K562 (cell line): Measurements from ENCODE around the gene PHACTR3. TPM values are rescaled to one million over a fixed set of nuclear protein-coding genes. Genes with fewer than 3 reads are reported as not detected.

Source experiments
- EP300 ChIP-seq: IDR thresholded peaks from 2 replicates; pipeline ENCODE4 v1.6.1; 2012; ENCODE audit warnings: low read length, improper control_type of control experiment
- KLF16 ChIP-seq: IDR thresholded peaks from 2 replicates; pipeline ENCODE4 v1.6.1; 2016; ENCODE audit warnings: antibody characterized with exemption
- MED1 ChIP-seq: sonication (generic); formaldehyde crosslinking; IDR thresholded peaks from 2 replicates; pipeline ENCODE4 v1.8.1; 2023; ENCODE audit warnings: missing genetic modification reagents, borderline replicate concordance
- MGA ChIP-seq: fragments of 450-650 bp; IDR thresholded peaks from 2 replicates; pipeline ENCODE4 v1.6.1; 2016; ENCODE audit warnings: mild to moderate bottlenecking, moderate library complexity
- RUNX1 ChIP-seq: sonication (generic); IDR thresholded peaks from 2 replicates; pipeline ENCODE4 v1.6.1; 2016; ENCODE audit warnings: antibody characterized with exemption, low read depth
- ZFP36 ChIP-seq: fragments of 150-350 bp; IDR thresholded peaks from 2 replicates; pipeline ENCODE4 v1.6.1; 2018; ENCODE audit warnings: low read length, low read depth; ENCODE audit not compliant: partially characterized antibody
- ZNF253 ChIP-seq: fragments of 250-450 bp; sonication (Bioruptor Pico); conservative IDR thresholded peaks from 2 replicates; pipeline ENCODE4 v1.6.1; 2021; ENCODE audit warnings: mild to moderate bottlenecking
- polyA plus RNA-seq, 8 experiments: library from polyadenylated mRNA; depleted of rRNA in 4 of 8; stranded (reverse) in 5 of 8; unstranded in 3 of 8; fragments of >200 nt; fragmentation: Nextera tagmentation in 2 of 8; fragmentation: Illumina TruSeq in 1 of 8; extraction: Ambion mirVana in 2 of 8; extraction: Trizol in 1 of 8; gene quantifications; 2 replicates each; pipeline versions ENCODE4 v1.2.1 to v1.2.3, GENCODE V29; 2011 to 2014; ENCODE audit warnings: inconsistent platforms in 1 of 8, missing spikeins in 1 of 8
- total RNA-seq, 7 experiments: library from RNA; depleted of rRNA in 6 of 7; stranded (reverse); fragments of >200 nt in 6 of 7; fragmentation: Illumina TruSeq in 2 of 7; extraction: Trizol in 2 of 7; gene quantifications; 2 replicates each; pipeline versions ENCODE4 v1.2.1 to v1.2.3, GENCODE V29; 2011 to 2021; ENCODE audit warnings: low replicate concordance in 1 of 7
- TF ChIP-seq, protein P1 (sequence below): sonication (generic); formaldehyde crosslinking; IDR thresholded peaks from 2 replicates; pipeline ENCODE4 v1.8.1; 2022; ENCODE audit warnings: missing genetic modification reagents

The PHACTR3 gene
- total and polyA plus RNA-seq, 9 of the 15 experiments (the other 6 are each of a cell fraction or from before 2014, with no cell fraction given) = not detected

DNA sequence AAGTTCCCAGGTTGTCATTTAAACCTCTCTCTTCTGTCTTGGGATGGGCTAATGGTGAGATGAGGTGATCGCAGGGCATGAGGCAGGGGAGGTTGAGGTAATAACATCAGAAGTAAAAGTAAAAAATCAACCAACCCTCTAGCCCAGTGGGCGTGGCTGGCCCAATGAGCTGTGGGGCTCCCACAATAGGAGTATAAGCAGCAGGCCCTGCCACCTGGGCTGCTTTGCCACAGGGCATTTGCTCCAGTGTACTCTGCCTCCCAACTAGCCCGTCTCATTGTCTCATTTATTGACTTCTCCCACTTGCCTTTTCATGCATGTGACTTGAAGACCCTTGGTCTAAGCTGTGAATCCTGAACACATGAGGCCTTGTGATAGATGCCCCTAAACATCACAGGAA is 62.8 kb downstream of the PHACTR3 start (continued):
- no peak for TF ChIP-seq MGA
- TF ChIP-seq RUNX1 = no peak
- no peak for TF ChIP-seq MED1 (CRISPR knock-in tag)
- TF ChIP-seq EP300 = no peak
- TF ChIP-seq ZFP36 = no peak
- TF ChIP-seq, protein P1, sequence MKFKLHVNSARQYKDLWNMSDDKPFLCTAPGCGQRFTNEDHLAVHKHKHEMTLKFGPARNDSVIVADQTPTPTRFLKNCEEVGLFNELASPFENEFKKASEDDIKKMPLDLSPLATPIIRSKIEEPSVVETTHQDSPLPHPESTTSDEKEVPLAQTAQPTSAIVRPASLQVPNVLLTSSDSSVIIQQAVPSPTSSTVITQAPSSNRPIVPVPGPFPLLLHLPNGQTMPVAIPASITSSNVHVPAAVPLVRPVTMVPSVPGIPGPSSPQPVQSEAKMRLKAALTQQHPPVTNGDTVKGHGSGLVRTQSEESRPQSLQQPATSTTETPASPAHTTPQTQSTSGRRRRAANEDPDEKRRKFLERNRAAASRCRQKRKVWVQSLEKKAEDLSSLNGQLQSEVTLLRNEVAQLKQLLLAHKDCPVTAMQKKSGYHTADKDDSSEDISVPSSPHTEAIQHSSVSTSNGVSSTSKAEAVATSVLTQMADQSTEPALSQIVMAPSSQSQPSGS (CRISPR knock-in tag) = no peak
- no peak for TF ChIP-seq ZNF253
- TF ChIP-seq KLF16 = no peak
